Stomach (tissue), 9 donors: ENCODE data around the gene RPL4. TPM values are rescaled to one million over a fixed set of nuclear protein-coding genes. Genes with fewer than 3 reads are reported as not detected.
"Not testable (repeated sequence)": the region's sequence is repeated elsewhere in the genome, so short reads cannot be mapped to it uniquely, and the experiment has no call there.

ENCODE experiments used
- DNase-seq, 2 donors: peaks; one replicate each; pipeline versions ENCODE4 v3.0.0 to v3.0.0-alpha.2; 2013 to 2019
- H3K27ac ChIP-seq, 5 donors: fragments of 200-600 bp in 4 of 5; sonication (generic) in 4 of 5; one replicate each; pipeline ENCODE4 v1.5.1; 2013 to 2019; ENCODE audit warnings: mild to moderate bottlenecking in 1 of 5, moderate library complexity in 1 of 5
- H3K27me3 ChIP-seq, 3 donors: fragments of 200-600 bp; sonication (generic); one replicate each; pipeline ENCODE4 v1.5.1; 2017 to 2019; ENCODE audit warnings: mixed run types in 1 of 3
- H3K36me3 ChIP-seq, 4 donors: fragments of 200-600 bp; sonication (generic); 1 replicate in 3 of 4; 2 replicates in 1 of 4; pipeline ENCODE4 v1.5.1; 2016 to 2019
- H3K4me1 ChIP-seq, 4 donors: fragments of 200-600 bp; sonication (generic); one replicate each; pipeline ENCODE4 v1.5.1; 2016 to 2019
- H3K4me3 ChIP-seq, 4 donors: fragments of 200-600 bp; sonication (generic) in 3 of 4; one replicate each; pipeline ENCODE4 v1.5.1; 2016 to 2019; ENCODE audit warnings: mild to moderate bottlenecking in 1 of 4
- H3K9me3 ChIP-seq, 4 donors: fragments of 200-600 bp; sonication (generic); one replicate each; pipeline ENCODE4 v1.5.1; 2016 to 2019
- CTCF ChIP-seq, 7 experiments: fragments of 450-650 bp in 4 of 7; fragments of 200-600 bp in 3 of 7; sonication (generic) in 3 of 7; IDR thresholded peaks; one replicate each; pipeline ENCODE4 v1.5.1; 2016 to 2019; ENCODE audit warnings: antibody characterized with exemption in 7 of 7, control low read depth in 2 of 7, mild to moderate bottlenecking in 1 of 7
- EP300 ChIP-seq: sonication (generic); formaldehyde crosslinking; IDR thresholded peaks from one replicate; pipeline ENCODE4 v1.6.1; 2017; ENCODE audit warnings: antibody characterized with exemption
- POLR2A ChIP-seq, 4 donors: fragments of 450-650 bp; IDR thresholded peaks; one replicate each; pipeline ENCODE4 v1.6.1; 2016; ENCODE audit warnings: antibody characterized with exemption in 4 of 4, control low read depth in 2 of 4, mild to moderate bottlenecking in 1 of 4, moderate library complexity in 1 of 4
- POLR2AphosphoS5 ChIP-seq, 3 donors: sonication (generic); formaldehyde crosslinking; IDR thresholded peaks; one replicate each; pipeline ENCODE4 v1.6.1; 2016; ENCODE audit warnings: antibody characterized with exemption in 3 of 3
- WGBS, 5 donors: extraction: QIAGEN DNeasy Blood & Tissue Kit in 3 of 5; methylation state at CpG; one replicate each; pipeline versions ENCODE4 v1.1.5 to v1.1.7; 2013 to 2018; 5-methylcytosine and 5-hydroxymethylcytosine counted together
- intact Hi-C: fragments of 100-400 bp; cut with DNase I; formaldehyde crosslinking; loops from one replicate; pipeline ENCODE4 v1.15.1; 2023; ENCODE audit warnings: low total_unique reads
- polyA plus RNA-seq, 3 donors: library from polyadenylated mRNA; stranded (reverse); fragments of 200-250 nt; gene quantifications; one replicate each; pipeline ENCODE4 v1.2.3, GENCODE V29; 2013
- total RNA-seq, 5 donors: library from RNA; depleted of rRNA; stranded (reverse); fragments of >200 nt; gene quantifications; one replicate each; pipeline versions ENCODE4 v1.1.0 to v1.2.3, GENCODE V29; 2014 to 2016
- donor health status: healthy with polysubstance abuse.
- donor health status: Bipolar disorder and iron deficiency.
- donor health status: healthy.

RPL4 gene
- total and polyA plus RNA-seq, 8 donors, result 994 to 4,395 (median 2,511) TPM

GRCh38 chr15:66462627-66463026 lies 42.0 kb downstream of the RPL4 start:
- Histone ChIP-seq H3K27me3 (no peaks in the 10 kb centered on the region), H3K4me1 (peaks cover 0 to 10% (median 0%) of the 10 kb centered on the region in 4 donors), H3K36me3 (peaks cover 5 to 18% (median 7%) of the 10 kb centered on the region in 4 donors), H3K4me3 (no peak overlapping the region), H3K9me3 (no peaks in the 10 kb centered on the region), H3K27ac (no peak overlapping the region)
- TF ChIP-seq POLR2AphosphoS5 (IDR thresholded peaks at IDR 0.05) (no peak), POLR2A (IDR thresholded peaks at IDR 0.05) (no peak), CTCF (IDR thresholded peaks at IDR 0.05) (no peak), EP300 (no peak)
- WGBS, 5 donors, result 67 to 86% (median 80%) methylated on average over 4 of the region's 4 CpGs
- intact Hi-C loops, result no loop called here
- peak in 1 of 2 donors; percentile 40 for DNase-seq

- Histone ChIP-seq H3K27ac (no peak overlapping the region), H3K4me1 (peaks cover 0 to 10% (median 0%) of the 10 kb centered on the region in 4 donors), H3K36me3 (peaks cover 5 to 18% (median 7%) of the 10 kb centered on the region in 4 donors), H3K4me3 (no peak overlapping the region), H3K27me3 (no peaks in the 10 kb centered on the region), H3K9me3 (no peaks in the 10 kb centered on the region)
- intact Hi-C loops, result no loop called here
- TF ChIP-seq EP300 (no peak), POLR2AphosphoS5 (IDR thresholded peaks at IDR 0.05) (no peak), POLR2A (IDR thresholded peaks at IDR 0.05) (no peak)
- 92 to 98% (median 95%) methylated on average over 2 of the region's 2 CpGs for WGBS, 5 donors
- no peak for DNase-seq
These were observed 42.7 kb downstream of the RPL4 start for GRCh38 chr15:66461917-66462316.

- H3K27me3 ChIP-seq, H3K27ac ChIP-seq, intact Hi-C loops, H3K4me3 ChIP-seq, DNase-seq, H3K9me3 ChIP-seq: not testable (repeated sequence)
- 97 to 99% (median 98%) methylated on average over 6 of the region's 6 CpGs for WGBS, 5 donors
- Histone ChIP-seq H3K4me1 (peaks cover 0 to 10% (median 0%) of the 10 kb centered on the region in 4 donors), H3K36me3 (peaks cover 5 to 18% (median 7%) of the 10 kb centered on the region in 4 donors)
These were observed 43.4 kb downstream of the RPL4 start for GRCh38 chr15:66461294-66461693.

- Histone ChIP-seq H3K9me3 (no peaks in the 10 kb centered on the region), H3K36me3 (peaks cover 2 to 22% (median 7%) of the 10 kb centered on the region in 4 donors), H3K27ac (no peak overlapping the region), H3K4me3 (no peak overlapping the region), H3K4me1 (peaks cover 0 to 10% (median 0%) of the 10 kb centered on the region in 4 donors), H3K27me3 (no peaks in the 10 kb centered on the region)
- no peak for TF ChIP-seq POLR2AphosphoS5 (IDR thresholded peaks at IDR 0.05)
- no peak for TF ChIP-seq EP300
- no peak for TF ChIP-seq CTCF (IDR thresholded peaks at IDR 0.05)
- TF ChIP-seq POLR2A (IDR thresholded peaks at IDR 0.05), result no peak
- 78 to 90% (median 85%) methylated on average over 3 of the region's 3 CpGs for WGBS, 5 donors
- intact Hi-C loops, result no loop called here
- no peak for DNase-seq
These were observed 44.6 kb downstream of the RPL4 start for GRCh38 chr15:66459818-66460615.

- Histone ChIP-seq H3K27me3 (no peaks in the 10 kb centered on the region), H3K27ac (no peak overlapping the region), H3K36me3 (peaks cover 0 to 14% (median 9%) of the 10 kb centered on the region in 4 donors), H3K9me3 (no peaks in the 10 kb centered on the region), H3K4me3 (no peak overlapping the region), H3K4me1 (no peaks in the 10 kb centered on the region)
- intact Hi-C loops, result no loop called here
- DNase-seq, result no peak
- WGBS, 5 donors, result 67 to 73% (median 68%) methylated on average over 3 of the region's 3 CpGs
- no peak for TF ChIP-seq EP300
- no peak for TF ChIP-seq CTCF (IDR thresholded peaks at IDR 0.05)
- no peak for TF ChIP-seq POLR2A (IDR thresholded peaks at IDR 0.05)
- TF ChIP-seq POLR2AphosphoS5 (IDR thresholded peaks at IDR 0.05), result no peak
These were observed 48.4 kb downstream of the RPL4 start for GRCh38 chr15:66456211-66456610.
